GM13977 (cell line): ENCODE measurements around the gene SLC35C1.
"Not testable (repeated sequence)": the region's sequence is repeated elsewhere in the genome, so short reads cannot be mapped to it uniquely, and the experiment has no call there.

Experiments used
- DNase-seq: peaks from one replicate; pipeline ENCODE4 v3.0.0; 2012; ENCODE audit warnings: low spot score
- CTCF ChIP-seq: IDR thresholded peaks from 2 replicates; pipeline ENCODE4 v1.5.1; 2012; ENCODE audit warnings: mild to moderate bottlenecking, control low read depth; ENCODE audit not compliant: insufficient read depth; ENCODE audit errors: extremely low read depth, missing control alignments
- in situ Hi-C: fragments of 300-500 bp; cut with MboI; formaldehyde crosslinking; loops from one replicate; pipeline ENCODE4 v1.12.0; 2022; ENCODE audit warnings: low sequenced_read_pairs, low pct_unique_long_range_greater_than_20kb, mixed read lengths, inconsistent platforms; ENCODE audit not compliant: unreplicated experiment

The SLC35C1 gene

GRCh38 chr11:45815747-45816146, 10.8 kb downstream of the SLC35C1 start:
- in situ Hi-C loops = no loop called here
- TF ChIP-seq CTCF = no peak
- no peak for DNase-seq

- DNase-seq = no peak
- TF ChIP-seq CTCF = no peak
- in situ Hi-C loops = no loop called here
Observed at GRCh38 chr11:45816614-45817013, 11.7 kb downstream of the SLC35C1 start.

GRCh38 chr11:45817191-45817590, 12.2 kb downstream of the SLC35C1 start:
- peak; percentile 63 for DNase-seq
- in situ Hi-C loops = no loop called here
- no peak for TF ChIP-seq CTCF

GRCh38 chr11:45818961-45819605, 14.1 kb downstream of the SLC35C1 start:
- DNase-seq = no peak
- in situ Hi-C loops = no loop called here
- no peak for TF ChIP-seq CTCF

- DNase-seq = no peak
- in situ Hi-C loops = no loop called here
- TF ChIP-seq CTCF = no peak
Observed at GRCh38 chr11:45820211-45820857, 15.4 kb downstream of the SLC35C1 start.

GRCh38 chr11:45826492-45826891, 21.5 kb downstream of the SLC35C1 start:
- in situ Hi-C loops, DNase-seq: not testable (repeated sequence)

GRCh38 chr11:45827123-45827522, 22.2 kb downstream of the SLC35C1 start:
- DNase-seq = no peak
- in situ Hi-C loops = no loop called here
- no peak for TF ChIP-seq CTCF
